ENCODE results near the gene SOBP. TPM values are rescaled to one million over a fixed set of nuclear protein-coding genes. Genes with fewer than 3 reads are reported as not detected.

Gene SOBP, protein sequence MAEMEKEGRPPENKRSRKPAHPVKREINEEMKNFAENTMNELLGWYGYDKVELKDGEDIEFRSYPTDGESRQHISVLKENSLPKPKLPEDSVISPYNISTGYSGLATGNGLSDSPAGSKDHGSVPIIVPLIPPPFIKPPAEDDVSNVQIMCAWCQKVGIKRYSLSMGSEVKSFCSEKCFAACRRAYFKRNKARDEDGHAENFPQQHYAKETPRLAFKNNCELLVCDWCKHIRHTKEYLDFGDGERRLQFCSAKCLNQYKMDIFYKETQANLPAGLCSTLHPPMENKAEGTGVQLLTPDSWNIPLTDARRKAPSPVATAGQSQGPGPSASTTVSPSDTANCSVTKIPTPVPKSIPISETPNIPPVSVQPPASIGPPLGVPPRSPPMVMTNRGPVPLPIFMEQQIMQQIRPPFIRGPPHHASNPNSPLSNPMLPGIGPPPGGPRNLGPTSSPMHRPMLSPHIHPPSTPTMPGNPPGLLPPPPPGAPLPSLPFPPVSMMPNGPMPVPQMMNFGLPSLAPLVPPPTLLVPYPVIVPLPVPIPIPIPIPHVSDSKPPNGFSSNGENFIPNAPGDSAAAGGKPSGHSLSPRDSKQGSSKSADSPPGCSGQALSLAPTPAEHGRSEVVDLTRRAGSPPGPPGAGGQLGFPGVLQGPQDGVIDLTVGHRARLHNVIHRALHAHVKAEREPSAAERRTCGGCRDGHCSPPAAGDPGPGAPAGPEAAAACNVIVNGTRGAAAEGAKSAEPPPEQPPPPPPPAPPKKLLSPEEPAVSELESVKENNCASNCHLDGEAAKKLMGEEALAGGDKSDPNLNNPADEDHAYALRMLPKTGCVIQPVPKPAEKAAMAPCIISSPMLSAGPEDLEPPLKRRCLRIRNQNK
- total RNA-seq, result not detected

DNA sequence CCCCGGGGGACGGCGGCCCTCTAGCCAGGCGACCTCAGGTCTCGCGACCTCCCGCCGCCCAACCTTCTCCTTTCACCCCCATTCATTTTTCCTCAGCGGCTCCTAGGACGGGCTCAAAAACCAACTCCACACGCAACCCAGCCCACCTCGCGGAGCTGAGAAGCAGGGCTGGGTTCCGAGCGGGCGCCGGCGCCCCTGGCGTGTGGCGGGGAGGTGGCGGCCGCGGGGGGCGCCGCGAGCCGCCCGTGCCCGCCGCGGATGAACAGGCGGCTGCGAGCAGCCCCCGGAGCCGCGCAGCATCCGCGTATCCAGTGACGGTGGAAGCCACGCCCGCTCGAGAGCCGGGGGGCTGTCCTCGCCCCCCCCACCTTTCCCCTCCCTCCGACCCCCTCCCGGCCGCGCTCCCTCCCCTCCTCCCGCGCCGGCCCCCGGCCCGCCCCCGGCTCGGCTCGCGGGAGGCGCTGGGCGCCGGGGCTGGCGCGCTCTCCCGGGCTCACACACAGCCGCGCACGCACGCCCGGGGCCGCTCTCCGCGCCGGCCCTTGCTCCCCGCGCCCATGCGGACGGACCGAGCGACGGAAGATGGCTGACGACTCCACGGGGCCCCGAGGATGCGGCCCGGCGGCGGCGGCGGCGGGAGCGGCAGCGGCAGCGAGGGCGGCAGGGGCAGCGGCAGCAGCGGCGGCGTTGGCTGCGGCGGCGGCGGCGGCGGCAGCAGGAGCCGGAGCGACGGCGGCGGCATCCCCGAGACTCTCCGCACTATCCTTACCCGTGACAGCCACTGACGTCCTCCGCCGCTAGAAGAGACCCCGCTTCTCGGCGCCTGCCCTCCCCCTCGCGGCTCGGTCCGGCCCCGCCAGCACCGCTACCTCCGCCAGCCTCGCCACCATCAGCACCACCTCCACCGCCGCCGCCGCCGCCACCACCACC, at the start of gene SOBP:
SOBP (plus strand) TSS at position 482 of the 930 bp plus-strand sequence. CDS start 500 bp downstream, outside the sequence.

DNA sequence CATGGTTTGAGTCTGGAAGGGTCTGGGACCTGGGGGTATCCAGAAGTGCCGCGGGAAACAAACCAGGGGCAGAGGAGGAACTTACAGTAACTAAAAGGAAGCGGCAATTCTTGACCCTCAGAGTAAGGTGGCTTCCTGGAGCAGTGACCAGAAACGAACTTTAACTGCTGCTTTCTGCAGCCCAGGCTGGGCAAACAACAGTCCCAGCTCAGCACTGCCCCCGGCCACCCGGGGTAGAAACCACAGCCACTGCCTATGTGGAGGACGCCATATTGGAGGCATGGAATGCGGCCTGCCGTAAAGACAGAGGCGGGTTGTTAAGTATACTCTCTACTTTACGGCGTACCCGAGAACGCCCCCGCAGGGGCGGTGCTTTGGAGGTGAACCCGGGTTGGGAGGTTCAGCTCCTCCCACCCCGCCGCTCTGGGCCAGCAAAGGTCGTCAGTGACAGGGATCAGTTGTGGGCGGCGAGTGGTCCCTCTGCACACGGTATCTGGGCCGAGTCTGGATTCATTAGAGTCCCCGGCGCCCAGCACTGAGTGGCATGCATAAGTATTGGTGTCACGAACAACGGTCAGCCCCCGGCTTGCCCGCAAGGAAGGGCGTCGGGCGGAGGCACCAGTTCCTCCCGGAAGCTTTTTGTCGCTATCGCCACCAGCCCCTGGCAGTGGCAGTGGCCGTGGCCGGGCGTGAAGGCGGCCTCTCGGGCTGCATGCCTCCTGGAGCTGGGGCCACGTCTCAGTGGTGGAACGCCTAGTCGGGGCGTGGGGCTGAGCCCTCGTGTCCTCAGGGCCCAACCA, 30.4 kb upstream of the SOBP start, which contains the start of gene PDSS2:
PDSS2 (minus strand) TSS at position 282 of the 800 bp plus-strand sequence; CDS start at position 3, 279 bp downstream.

Other genes starting within 250 kb of the SOBP start
- gene PDSS2, start 30.6 kb upstream of the SOBP start, total RNA-seq, result 10 to 100 TPM; 10.3 to 12.7 TPM